HUES6 (cell line): ENCODE results near the gene MED13.

Source experiments
- H3K27ac ChIP-seq: 2 replicates; pipeline ENCODE4 v1.7.0; 2013; ENCODE audit warnings: low read depth, mild to moderate bottlenecking, low read length, inconsistent platforms
- H3K27me3 ChIP-seq: 2 replicates; pipeline ENCODE4 v1.6.1; 2013; ENCODE audit warnings: low read length; ENCODE audit not compliant: control insufficient read depth, insufficient read depth
- H3K36me3 ChIP-seq: 2 replicates; pipeline ENCODE4 v1.6.1; 2013; ENCODE audit warnings: low read length; ENCODE audit not compliant: control insufficient read depth, insufficient read depth
- H3K4me1 ChIP-seq: 2 replicates; pipeline ENCODE4 v1.6.1; 2013; ENCODE audit warnings: low read length; ENCODE audit not compliant: control insufficient read depth, insufficient read depth
- H3K4me3 ChIP-seq: 2 replicates; pipeline ENCODE4 v1.5.1; 2013; ENCODE audit warnings: low read depth, low read length
- H3K9ac ChIP-seq: one replicate; pipeline ENCODE4 v1.6.1; 2013; ENCODE audit warnings: mild to moderate bottlenecking, low read length
- H3K9me3 ChIP-seq: 2 replicates; pipeline ENCODE4 v1.6.1; 2013; ENCODE audit warnings: low read depth, low read length; ENCODE audit not compliant: control insufficient read depth, insufficient read depth

The MED13 gene

GRCh38 chr17:61986898-61987297, 78.2 kb downstream of the MED13 start:
- Histone ChIP-seq H3K36me3 (peaks cover 80% of the 10 kb centered on the region), H3K27ac (no peak overlapping the region), H3K4me3 (no peak overlapping the region), H3K9ac (no peak overlapping the region), H3K9me3 (no peaks in the 10 kb centered on the region), H3K27me3 (no peaks in the 10 kb centered on the region), H3K4me1 (no peaks in the 10 kb centered on the region)

- peaks cover 83% of the 10 kb centered on the region for H3K36me3 ChIP-seq
- H3K4me1 ChIP-seq, result no peaks in the 10 kb centered on the region
- H3K27me3 ChIP-seq, result no peaks in the 10 kb centered on the region
- no peak overlapping the region for H3K4me3 ChIP-seq
- no peaks in the 10 kb centered on the region for H3K9me3 ChIP-seq
- H3K9ac ChIP-seq, result no peak overlapping the region
- no peak overlapping the region for H3K27ac ChIP-seq
These were observed 80.3 kb downstream of the MED13 start for GRCh38 chr17:61984821-61985220.

- Histone ChIP-seq H3K4me1 (no peaks in the 10 kb centered on the region), H3K9ac (no peak overlapping the region), H3K4me3 (no peak overlapping the region), H3K9me3 (no peaks in the 10 kb centered on the region), H3K27me3 (no peaks in the 10 kb centered on the region), H3K27ac (no peak overlapping the region), H3K36me3 (peaks cover 83% of the 10 kb centered on the region)
These were observed 83.8 kb downstream of the MED13 start for GRCh38 chr17:61981323-61981722.

GRCh38 chr17:61980535-61980934, 84.5 kb downstream of the MED13 start:
- Histone ChIP-seq H3K4me3 (no peak overlapping the region), H3K9ac (no peak overlapping the region), H3K27ac (no peak overlapping the region), H3K4me1 (no peaks in the 10 kb centered on the region), H3K36me3 (peaks cover 77% of the 10 kb centered on the region), H3K27me3 (no peaks in the 10 kb centered on the region), H3K9me3 (no peaks in the 10 kb centered on the region)

GRCh38 chr17:61974115-61974514, 91.0 kb downstream of the MED13 start:
- H3K27ac ChIP-seq, result no peak overlapping the region
- H3K27me3 ChIP-seq, result no peaks in the 10 kb centered on the region
- no peak overlapping the region for H3K9ac ChIP-seq
- H3K36me3 ChIP-seq, result peaks cover 62% of the 10 kb centered on the region
- H3K4me3 ChIP-seq, result no peak overlapping the region
- peaks cover 3% of the 10 kb centered on the region; the same call in 1 of the 2 replicates for H3K4me1 ChIP-seq
- no peaks in the 10 kb centered on the region for H3K9me3 ChIP-seq

GRCh38 chr17:61972311-61972710, 92.8 kb downstream of the MED13 start:
- Histone ChIP-seq H3K27me3 (no peaks in the 10 kb centered on the region), H3K9ac (no peak overlapping the region), H3K4me3 (no peak overlapping the region), H3K4me1 (peaks cover 3% of the 10 kb centered on the region; the same call in 1 of the 2 replicates), H3K9me3 (no peaks in the 10 kb centered on the region), H3K27ac (no peak overlapping the region), H3K36me3 (peaks cover 63% of the 10 kb centered on the region)

GRCh38 chr17:61970030-61970429, 95.0 kb downstream of the MED13 start:
- Histone ChIP-seq H3K36me3 (peaks cover 72% of the 10 kb centered on the region), H3K9ac (no peak overlapping the region), H3K4me1 (peaks cover 3% of the 10 kb centered on the region; the same call in 1 of the 2 replicates), H3K4me3 (no peak overlapping the region), H3K9me3 (no peaks in the 10 kb centered on the region), H3K27me3 (no peaks in the 10 kb centered on the region), H3K27ac (no peak overlapping the region)

- Histone ChIP-seq H3K4me3 (no peak overlapping the region), H3K27me3 (no peaks in the 10 kb centered on the region), H3K4me1 (peaks cover 3% of the 10 kb centered on the region; the same call in 1 of the 2 replicates), H3K9ac (no peak overlapping the region), H3K27ac (no peak overlapping the region), H3K36me3 (peaks cover 81% of the 10 kb centered on the region), H3K9me3 (no peaks in the 10 kb centered on the region)
These were observed 96.3 kb downstream of the MED13 start for GRCh38 chr17:61968757-61969156.

GRCh38 chr17:61967729-61968128, 97.3 kb downstream of the MED13 start:
- peaks cover 3% of the 10 kb centered on the region; the same call in 1 of the 2 replicates for H3K4me1 ChIP-seq
- H3K27ac ChIP-seq, result no peak overlapping the region
- no peaks in the 10 kb centered on the region for H3K27me3 ChIP-seq
- H3K9ac ChIP-seq, result no peak overlapping the region
- H3K4me3 ChIP-seq, result no peak overlapping the region
- peaks cover 88% of the 10 kb centered on the region for H3K36me3 ChIP-seq
- H3K9me3 ChIP-seq, result no peaks in the 10 kb centered on the region

- Histone ChIP-seq H3K4me3 (no peak overlapping the region), H3K36me3 (peaks cover 89% of the 10 kb centered on the region), H3K9ac (no peak overlapping the region), H3K27ac (no peak overlapping the region), H3K4me1 (no peaks in the 10 kb centered on the region), H3K27me3 (no peaks in the 10 kb centered on the region), H3K9me3 (no peaks in the 10 kb centered on the region)
These were observed 98.9 kb downstream of the MED13 start for GRCh38 chr17:61966191-61966590.

GRCh38 chr17:61955619-61956018, 109.5 kb downstream of the MED13 start:
- no peaks in the 10 kb centered on the region for H3K9me3 ChIP-seq
- H3K4me3 ChIP-seq, result no peak overlapping the region
- H3K36me3 ChIP-seq, result peaks cover 82% of the 10 kb centered on the region
- no peak overlapping the region for H3K27ac ChIP-seq
- no peaks in the 10 kb centered on the region for H3K4me1 ChIP-seq
- H3K27me3 ChIP-seq, result no peaks in the 10 kb centered on the region
- H3K9ac ChIP-seq, result no peak overlapping the region
